Activated CD8-positive, alpha-beta memory T cell treated with anti-CD3 and anti-CD28 coated beads, Interleukin-2, amount 50 U/mL, for 24 hours (primary cell): ENCODE data around the gene PTGER3.

Source experiments
- DNase-seq: peaks from one replicate; pipeline ENCODE4 v3.0.0-alpha.2; 2020; ENCODE audit errors: extremely low read depth

PTGER3 gene

GRCh38 chr1:71049951-71050598 is 2.5 kb upstream of the PTGER3 start:
- DNase-seq: no peak

DNA sequence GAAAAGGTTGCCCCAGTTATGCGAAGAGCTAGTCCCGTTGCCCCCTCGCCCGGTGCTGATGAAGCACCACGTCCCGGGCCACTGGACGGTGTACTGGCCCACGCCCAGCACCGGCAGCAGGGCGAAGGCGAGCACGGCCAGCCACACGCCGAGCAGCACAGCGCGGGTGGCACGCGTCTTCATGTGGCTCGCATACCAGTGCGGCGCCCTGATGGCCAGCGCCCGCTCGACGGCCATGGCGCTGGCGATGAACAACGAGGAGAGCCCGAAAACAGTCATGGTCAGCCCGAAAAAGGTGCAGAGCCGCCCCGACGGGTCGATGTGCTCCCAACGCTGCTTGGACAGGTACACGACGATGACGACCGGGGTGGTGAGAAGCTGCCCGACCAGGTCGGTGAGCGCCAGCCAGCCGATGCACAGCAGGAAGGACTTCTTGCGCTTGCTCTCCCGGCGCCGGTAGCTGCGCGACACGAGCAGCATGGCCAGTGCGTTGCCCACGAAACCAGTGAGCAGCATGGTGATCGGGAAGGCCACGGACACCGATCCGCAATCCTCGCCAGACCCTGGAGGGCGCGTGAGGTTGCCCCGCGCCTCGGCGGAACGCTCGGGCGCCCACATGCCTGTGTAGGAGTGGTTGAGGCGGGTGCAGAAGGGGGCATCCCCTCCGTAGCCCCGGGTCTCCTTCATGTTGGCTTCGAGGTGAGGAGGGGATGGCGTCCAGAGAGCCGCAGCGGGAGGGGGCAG is 553 bp downstream of the PTGER3 start:
- DNase-seq: no peak

- no peak for DNase-seq
Observed at GRCh38 chr1:71045463-71046028, 2.1 kb downstream of the PTGER3 start.

- no peak for DNase-seq
Observed at GRCh38 chr1:71044833-71045232, 2.8 kb downstream of the PTGER3 start.

GRCh38 chr1:71043065-71043464 is 4.6 kb downstream of the PTGER3 start:
- no peak for DNase-seq

GRCh38 chr1:71041806-71042205 is 5.8 kb downstream of the PTGER3 start:
- no peak for DNase-seq

GRCh38 chr1:71039661-71040262 is 7.9 kb downstream of the PTGER3 start:
- DNase-seq: no peak

DNA sequence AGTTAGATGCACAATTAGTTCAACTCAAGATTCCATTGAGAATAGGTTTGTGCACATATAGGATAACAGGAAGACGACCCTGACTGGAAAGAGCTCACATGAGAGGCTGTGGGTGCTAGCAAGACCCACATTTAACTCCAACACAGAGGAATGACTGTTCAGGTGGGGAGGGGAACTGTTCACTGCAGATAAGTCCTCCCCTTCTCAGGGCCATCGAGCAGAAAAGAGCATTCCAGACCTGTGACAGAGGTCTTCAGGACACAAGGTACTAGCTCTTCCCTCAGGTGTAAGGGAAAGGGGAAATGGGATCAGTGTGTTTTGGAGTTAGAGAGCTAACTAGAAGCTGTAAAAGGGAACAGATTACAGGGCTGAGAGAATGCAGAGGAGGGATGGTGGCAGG is 8.7 kb downstream of the PTGER3 start:
- DNase-seq: no peak

- no peak for DNase-seq
Observed at GRCh38 chr1:71037829-71038620, 9.6 kb downstream of the PTGER3 start.

GRCh38 chr1:71037066-71037465 is 10.6 kb downstream of the PTGER3 start:
- DNase-seq: no peak

DNA sequence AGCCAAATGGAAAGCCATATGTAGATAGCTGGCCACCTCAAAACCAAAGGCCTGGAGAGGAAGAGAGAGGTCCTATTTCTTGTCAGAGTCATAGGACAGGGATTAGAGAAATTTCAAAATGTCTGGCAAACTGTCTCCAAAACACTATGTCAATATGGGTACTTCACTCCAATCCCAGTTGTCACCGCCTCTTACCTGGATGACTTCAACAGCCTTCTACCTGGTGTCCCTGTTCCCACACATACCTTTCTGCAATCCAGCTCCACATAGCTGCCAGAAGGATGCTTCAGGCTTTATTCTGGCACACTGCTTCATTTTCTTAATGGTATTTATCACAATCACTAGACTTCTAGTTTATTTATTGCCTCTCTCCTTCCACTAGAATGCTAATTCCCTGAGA is 14.5 kb downstream of the PTGER3 start:
- DNase-seq: no peak

GRCh38 chr1:71031426-71031825 is 16.2 kb downstream of the PTGER3 start:
- no peak for DNase-seq

DNA sequence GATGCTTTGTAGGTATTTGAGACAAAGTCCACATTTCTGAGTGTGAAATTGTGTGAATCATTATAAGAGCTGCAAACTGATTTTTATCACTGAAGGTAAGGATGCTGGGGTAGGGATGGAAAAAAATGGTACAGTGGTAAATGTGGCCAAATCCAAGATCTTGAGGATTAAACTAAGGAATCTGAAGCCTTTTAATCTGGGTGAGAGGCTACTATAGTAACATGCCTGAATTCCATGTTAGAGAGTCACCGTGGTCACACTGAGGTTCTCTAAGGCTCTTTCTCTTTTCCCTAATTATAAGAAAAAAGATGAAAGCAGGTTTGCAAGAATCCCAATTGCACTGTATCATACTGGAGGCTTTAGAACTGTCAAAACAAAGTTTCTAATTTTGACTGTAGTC is 17.6 kb downstream of the PTGER3 start:
- no peak for DNase-seq

- no peak for DNase-seq
Observed at GRCh38 chr1:71028981-71029380, 18.6 kb downstream of the PTGER3 start.

DNA sequence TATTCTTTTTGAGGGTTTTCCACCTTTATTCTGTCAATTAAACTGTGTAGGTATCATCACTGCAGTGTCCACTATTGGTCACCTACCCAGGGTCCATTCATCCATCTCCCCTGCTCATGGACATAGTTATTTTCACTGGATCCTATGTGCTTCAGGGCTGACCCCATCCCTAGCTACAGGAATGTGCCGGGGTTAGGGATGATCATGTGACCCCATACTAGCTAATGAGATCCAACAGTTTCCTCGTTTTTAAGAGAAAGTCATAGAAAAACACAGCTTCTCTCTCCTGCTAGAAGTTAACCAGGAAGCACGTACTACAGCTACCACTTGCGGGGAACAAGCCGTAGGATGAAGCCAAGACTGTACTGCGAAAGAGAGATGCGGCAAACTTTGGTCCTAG is 19.6 kb downstream of the PTGER3 start:
- no peak for DNase-seq

GRCh38 chr1:71026093-71026492 is 21.5 kb downstream of the PTGER3 start:
- no peak for DNase-seq

DNA sequence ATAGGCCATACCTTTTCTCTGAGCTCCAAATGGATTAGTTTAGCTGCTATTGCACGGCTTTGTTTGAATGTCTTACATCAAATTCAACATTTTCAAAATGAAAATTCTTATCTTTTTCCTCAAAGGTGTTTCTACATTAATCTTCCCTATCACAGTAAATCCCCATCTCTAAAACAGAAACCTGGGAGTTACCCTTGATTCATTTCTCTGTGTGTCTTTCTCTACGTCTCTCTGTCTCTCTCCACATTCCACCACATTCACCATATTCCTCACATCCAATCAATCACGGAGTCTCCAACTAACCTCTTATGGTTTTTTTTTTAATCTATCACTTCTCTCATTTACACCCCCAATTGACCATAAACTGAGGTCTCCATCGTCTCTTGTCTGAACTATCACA is 24.1 kb downstream of the PTGER3 start:
- DNase-seq: no peak

DNA sequence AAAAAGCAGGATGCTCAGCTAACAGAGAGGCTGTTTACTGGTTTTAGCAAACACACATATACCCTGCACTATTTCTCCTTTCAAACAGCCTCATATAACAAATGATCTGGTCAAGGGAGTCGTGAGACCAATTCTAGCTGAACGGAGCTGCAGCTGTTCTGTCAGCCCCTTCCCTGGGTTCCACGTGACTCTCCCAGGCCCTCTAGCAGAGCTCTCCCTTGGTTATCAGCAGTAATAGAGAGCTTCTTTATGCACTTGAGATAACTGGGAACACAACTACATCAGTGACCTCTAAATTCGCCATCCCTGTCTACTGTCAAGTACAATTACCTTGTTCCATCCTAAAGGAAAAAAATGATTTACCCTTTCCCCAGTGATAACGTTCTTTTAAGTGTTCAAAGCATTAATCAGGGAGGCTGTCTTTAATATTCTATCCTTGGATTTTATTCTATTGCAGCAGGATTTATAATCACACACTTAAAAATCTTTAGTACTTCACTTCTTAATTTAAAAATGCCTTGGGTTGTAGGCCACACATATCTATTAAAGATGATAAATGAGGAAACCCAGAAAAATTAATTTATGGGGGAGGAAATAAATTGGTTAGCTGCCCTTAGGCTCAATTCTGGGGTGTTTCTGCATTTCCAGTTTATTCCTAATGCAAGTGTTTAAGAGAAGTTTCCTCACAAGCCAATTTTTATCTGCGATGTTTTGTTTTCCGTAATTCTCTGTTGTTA is 28.2 kb downstream of the PTGER3 start:
- DNase-seq: no peak

DNA sequence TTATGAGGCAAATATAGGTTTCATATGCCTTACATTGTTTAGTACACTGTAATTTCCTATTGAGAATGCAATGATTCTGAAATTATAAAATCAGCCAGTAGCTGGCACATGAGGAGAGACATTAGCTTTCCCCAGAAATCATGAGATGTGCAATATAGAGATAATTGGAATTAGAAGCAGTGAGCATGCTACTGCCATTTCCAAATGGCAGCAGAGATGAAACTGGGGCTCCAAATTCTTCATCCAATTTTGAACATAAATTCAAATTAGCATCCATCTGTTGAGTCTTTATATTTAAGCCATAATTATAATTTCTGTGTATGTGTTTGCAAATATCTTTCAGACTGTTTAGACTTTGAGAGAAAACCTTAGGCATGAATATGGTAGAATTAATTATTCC is 28.8 kb downstream of the PTGER3 start:
- no peak for DNase-seq

GRCh38 chr1:71015745-71016144 is 31.9 kb downstream of the PTGER3 start:
- DNase-seq: no peak

- DNase-seq: no peak
Observed at GRCh38 chr1:71014178-71014579, 33.4 kb downstream of the PTGER3 start.
